Colon (tissue), 2 donors: ENCODE data around the gene CALN1.
"Not testable (repeated sequence)": the region's sequence is repeated elsewhere in the genome, so short reads cannot be mapped to it uniquely, and the experiment has no call there.

Source experiments
- FAIRE-seq: peaks from 2 replicates; lab custom pipeline; 2012; peaks lifted over from hg19 to GRCh38; lab: Jason Lieb, UNC
- donor health status: control.
- donor health status: control.

The CALN1 gene

DNA sequence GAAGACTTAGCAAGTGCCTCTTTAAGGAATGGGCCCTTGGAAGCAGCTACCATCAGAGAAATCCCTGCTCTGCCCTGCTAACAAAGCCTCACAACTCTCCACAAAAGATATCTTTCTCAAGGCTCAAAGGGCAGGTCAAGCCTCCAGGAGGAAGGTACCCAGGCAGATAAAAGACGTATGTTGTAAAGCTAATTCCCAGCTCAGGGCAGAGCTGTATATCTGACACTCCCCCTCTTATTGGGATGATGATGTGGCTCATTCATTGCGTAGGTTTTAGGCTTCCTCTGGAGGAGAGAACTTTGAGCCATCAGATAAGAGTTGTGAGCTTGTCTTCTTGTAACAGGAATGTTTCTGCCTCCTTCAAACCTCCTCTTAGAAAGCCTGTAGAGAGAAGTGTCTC lies 145.4 kb downstream of the CALN1 start:
- no peak for FAIRE-seq

DNA sequence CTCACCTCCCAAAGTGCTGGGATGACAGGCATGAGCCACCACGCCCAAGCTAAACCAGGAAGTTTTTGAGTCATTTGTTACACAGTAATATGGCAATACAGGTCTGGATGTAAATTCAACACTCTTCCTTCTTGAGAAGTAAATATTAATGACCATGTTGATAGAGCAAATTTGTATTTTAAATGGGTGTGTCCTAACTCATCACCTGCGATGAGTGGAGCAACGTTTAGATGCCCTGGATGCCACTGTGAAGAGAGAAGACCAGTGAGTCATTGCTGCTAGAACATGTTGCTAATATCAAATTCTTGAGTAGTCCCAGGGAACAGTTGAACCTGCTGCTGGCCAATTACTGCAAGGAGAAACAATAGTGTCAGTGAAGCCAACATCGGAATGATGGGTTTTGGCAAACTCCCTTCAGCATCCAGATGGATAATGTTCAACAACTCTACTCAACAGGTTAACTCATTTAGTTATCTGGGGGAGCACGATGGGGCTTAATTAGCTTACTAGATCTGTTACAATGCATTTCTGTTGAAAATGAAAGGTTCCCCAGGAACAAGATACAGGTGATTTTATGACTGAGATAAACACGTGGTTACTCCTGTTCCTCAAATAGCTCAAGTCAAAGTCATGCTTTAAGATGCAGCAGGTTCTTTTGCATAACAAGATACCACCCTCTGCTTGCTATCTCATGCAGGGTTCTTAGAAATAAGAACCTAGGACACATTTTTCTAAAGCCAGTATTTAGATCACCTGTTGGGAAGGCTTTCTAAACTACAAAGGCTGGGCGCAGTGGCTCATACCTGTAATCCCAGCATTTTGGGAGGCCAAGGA lies 146.8 kb downstream of the CALN1 start:
- FAIRE-seq, result no peak

DNA sequence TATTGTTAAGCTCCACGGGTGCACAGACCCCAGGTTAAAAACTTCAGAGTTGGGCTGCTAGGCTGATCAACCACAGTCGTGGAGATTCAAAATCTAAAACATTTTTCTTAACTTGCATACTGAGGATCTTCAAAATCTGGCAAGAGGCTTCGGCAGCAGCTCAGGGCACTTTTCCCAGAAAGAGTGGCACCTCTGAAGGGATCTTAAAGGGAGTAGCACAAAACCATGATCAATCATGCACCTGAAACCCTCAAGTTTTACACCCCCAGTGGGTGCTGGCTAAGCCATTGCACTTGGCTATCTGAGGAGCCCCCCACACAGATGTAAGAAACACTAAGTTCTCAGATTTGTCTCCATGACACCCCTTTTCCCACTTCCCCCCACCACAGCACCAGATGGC lies 151.7 kb downstream of the CALN1 start:
- FAIRE-seq, result no peak

DNA sequence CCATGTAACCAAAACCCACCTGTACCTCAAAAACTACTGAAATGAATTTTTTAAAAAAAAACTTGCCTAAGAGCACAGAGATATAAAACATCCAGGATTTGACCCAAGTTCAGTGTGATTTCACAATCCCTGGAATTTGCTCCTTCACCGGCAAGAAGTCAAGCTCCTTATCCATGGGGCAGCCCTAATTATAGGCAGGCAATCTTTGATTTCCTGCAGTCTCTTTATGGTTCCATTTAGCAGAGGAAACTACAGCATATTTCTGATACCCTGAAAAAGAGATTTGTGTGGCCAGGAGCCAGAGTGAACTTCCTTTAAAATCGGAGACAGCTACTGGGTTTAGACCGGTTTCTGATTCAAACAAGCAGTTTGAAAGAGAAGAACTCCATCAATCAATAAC lies 154.1 kb downstream of the CALN1 start:
- FAIRE-seq, result no peak

DNA sequence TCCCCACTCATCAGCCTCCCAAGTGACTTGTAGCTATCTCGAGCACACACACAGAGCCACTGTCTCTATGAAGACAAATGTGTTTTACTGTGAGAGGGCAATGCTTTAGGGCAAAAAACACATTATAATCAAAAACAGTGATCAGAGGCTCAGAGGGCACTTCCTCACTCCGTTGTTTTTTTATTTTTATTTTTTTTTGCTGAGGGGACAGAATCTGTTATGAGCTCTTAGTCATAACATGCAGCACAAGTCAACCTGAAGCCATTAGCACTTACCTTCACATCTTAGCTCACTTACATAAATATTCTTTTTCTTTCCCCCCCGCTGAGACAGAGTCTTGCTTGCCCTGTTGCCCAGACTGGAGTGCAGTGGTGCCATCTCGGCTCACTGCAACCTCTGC lies 157.7 kb downstream of the CALN1 start:
- FAIRE-seq, result no peak

DNA sequence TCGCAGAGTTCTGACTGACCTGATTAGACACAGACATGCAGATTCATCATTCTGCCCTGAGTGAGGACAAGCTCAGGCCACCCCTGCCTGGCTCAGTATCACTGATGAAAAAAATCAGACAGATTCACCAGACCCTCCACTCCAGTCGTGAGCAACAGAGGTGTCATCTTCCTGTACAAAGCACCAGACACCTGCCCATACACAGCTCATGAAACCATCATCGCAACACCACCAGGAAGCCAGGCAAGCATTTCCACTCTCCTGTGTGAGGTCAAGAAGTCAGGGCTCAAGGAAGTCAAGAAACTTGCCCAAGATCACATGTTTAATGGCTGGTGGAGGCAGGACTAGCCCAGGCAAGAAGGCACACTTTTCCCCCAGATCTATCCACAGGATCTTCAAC lies 163.0 kb downstream of the CALN1 start:
- FAIRE-seq, result no peak

DNA sequence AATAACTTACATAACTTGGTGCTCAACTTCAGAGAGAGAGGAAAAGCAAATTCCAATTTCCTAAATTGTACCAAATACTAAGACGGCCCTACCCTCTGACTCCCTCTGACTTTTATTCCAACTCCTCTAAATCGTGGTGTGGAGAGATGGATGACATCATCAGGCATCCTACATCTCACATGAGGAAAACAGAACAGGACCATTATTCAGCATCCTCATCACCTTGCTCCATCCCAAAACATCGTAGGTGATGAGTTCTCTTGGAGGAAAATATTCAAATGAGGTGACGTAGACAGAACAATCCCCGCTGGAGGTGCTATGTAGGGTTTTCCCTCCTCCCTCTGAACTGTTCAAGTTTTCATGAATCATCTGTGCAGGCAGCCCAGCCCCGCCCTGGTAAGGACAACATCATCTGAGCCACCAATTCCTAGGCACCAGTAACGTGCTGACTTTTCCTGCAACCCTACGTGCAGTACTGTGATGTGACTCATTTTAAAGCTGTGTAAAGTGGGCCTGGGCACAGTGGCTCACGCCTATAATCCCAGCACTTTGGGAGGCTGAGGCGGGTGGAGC lies 167.2 kb downstream of the CALN1 start:
- FAIRE-seq, result no peak

DNA sequence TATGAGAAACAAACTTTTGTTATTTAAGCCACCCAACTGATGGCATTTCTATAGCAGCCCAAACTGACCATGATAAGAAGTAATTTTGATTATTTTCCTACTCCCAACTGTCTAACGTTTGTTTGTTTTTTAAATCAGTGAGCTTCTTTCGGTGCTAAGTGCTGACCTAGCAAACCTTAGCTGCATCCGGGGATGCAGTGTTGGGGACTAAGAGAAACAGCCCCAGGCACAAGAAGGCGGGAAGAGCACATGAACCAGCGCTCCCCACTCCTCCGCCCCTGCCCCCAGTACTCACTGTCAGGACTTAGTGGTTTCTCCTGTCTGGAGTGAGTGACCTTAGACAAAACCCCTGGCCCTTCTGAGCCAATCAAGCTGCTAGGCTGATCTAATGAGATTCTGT lies 168.8 kb downstream of the CALN1 start:
- FAIRE-seq, result no peak

DNA sequence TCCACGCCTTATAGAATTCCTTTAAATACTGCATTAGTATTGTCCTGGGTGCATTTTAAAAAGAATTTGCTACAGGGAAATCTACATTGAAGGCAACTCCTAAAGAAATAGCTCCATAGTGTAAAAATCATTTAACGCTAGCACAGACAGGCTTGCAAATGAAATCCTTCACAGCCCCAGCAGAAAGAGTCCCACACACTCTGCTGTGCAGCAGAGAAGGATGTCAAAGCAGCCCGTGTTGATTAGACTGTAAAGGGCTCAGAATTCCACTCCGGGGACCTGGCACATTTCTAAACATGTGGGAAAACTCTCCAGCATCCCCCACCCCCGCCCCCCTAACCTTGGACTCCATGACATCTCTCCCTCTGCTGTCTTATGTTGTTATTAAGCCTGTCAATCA lies 176.8 kb downstream of the CALN1 start:
- FAIRE-seq, result no peak

DNA sequence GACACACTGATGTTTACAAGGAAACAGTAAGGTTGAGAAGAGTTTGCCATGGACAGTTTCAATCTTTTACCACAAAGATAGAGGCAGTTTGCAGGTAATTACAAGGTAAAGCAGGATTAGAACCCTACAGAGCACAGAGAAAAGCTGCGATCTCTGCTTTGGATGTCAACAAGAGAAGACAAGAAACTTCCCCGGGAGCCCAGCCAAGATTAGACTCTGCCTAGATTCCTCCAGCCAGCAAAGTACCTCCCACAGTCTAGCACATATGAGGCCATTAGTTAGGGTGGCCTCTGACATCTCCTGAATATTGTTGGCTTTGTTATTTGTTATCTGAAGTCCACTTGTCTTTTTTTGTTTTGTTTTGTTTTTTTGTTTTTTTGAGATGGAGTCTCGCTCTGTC lies 178.1 kb downstream of the CALN1 start:
- FAIRE-seq, result no peak

DNA sequence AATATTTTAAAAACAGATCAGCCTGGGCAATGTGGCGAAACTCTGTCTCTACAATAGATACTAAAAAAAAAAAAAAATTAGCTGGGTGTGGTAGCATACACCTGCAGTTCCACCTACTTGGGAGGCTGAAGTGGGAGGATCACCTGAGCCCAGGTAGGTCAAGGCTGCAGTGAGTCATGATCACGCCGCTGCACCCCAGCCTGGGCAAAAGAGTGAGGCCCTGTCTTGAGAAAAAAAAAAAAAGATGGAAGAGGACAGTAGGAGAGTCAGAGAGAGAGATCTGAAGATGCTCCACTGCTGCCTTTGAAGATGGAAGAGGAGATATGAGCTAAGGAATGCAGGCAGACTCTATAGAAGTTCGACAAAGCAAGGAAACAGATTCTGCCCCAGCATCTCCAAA lies 181.9 kb downstream of the CALN1 start:
- no peak for FAIRE-seq

DNA sequence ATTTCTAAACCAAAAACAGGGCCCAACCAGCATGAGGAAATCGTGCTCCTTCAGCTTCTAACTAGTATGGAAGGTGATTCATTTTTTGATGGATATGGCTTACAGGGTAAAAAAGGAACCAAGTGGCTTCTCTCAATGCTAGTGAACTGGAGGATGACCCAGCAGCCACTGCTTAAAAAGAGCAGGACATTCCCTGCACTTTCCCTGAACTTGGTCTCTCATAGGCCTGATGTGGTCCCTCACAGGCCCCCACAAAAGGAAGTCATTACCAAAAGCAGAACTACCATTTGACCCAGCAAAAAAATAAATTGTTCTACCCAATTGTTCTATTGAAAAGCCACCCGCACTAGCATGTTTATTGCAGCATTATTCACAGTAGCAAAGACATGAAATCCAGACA lies 188.8 kb downstream of the CALN1 start:
- FAIRE-seq, result no peak

DNA sequence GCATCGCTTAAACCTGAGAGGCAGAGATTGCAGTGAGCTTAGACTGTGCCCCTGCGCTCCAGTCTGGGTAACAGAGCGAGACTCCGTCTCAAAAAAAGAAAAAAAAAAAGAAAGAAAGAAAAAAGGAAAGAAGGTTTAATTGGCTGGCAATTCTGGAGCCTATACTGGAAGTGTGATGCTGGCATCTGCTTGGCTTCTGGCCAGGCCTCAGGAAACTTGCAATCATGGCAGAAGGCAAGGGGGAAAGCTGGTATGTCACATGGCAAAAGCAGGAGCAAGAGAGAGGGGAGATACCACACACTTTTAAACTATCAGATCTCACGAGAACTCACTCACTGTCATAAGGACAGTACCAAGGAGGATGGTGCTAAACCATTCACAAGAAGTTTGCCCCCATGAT lies 190.0 kb downstream of the CALN1 start:
- no peak for FAIRE-seq

DNA sequence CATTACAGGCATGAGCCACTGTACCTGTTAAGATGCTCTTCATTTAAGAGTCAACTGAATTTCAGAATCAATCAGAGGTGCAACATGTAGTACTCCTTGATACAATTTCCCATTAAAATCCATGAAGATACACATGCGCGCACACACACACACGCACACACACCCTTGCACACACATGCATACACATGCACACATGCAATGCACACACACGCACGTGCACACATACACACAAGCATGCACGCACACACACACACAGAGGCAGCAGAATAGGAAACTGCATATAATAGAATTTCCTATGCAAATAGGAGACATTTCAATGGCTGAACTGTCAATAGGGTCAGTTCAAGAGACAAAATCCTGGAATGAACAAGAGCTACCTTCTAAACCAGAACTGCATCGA lies 192.6 kb downstream of the CALN1 start:
- no peak for FAIRE-seq

DNA sequence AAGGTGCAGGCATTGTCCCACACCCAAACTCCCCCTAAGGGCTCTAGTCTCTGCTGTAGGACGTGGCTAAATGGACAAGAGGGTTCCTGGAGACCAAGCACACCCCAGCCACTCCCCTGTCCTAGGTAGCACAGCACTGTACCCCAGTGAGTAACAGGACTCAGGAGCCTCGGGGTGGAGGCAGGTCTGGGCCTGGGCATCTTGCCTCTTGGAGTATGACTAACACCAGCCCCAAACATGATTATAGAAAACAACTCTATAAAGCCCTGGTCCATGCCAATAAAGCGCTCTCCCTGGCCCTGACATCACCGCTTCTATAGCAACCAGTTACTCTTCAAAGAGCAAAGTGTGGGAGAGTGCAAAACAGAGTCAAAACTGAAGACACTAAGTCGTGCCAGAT lies 195.0 kb downstream of the CALN1 start:
- no peak for FAIRE-seq

DNA sequence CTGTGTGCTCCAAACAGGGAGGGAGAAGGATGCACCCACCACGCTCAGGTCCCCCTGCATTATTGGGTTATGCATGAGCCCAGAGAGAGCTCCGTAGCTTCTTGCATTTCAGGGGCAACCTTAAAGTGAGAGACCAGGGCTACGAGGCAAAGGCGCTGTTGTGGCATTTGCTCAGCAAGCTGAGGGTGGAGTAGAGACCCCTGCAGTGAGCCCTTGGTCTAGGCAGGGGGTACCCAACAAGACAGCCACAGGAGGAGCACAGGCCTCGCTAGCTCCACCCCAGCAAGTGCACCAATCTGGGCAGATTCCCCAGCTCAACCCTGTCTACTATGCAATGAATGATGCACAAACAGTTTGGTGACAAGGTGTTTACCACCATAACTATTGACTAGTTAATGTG lies 198.4 kb downstream of the CALN1 start:
- FAIRE-seq, result no peak

DNA sequence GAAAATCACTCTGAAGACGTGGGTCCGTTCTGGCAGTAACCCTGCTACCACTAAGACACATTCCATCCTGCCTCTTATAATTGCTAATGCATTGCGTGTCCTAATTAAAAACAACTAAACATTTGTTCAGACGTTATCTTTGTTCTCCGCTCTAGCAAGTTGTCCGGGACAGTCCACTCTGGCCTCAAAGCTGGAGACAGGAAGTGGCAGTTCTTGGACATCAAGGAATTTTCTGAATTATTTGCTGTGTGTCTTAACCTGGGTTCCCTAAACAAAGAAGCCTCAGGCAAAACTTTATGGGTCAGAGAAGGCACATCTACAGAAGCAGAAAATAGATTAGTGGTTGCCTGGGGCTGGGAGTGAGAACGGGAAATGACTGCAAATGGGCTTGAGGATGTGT lies 199.1 kb downstream of the CALN1 start:
- no peak for FAIRE-seq

DNA sequence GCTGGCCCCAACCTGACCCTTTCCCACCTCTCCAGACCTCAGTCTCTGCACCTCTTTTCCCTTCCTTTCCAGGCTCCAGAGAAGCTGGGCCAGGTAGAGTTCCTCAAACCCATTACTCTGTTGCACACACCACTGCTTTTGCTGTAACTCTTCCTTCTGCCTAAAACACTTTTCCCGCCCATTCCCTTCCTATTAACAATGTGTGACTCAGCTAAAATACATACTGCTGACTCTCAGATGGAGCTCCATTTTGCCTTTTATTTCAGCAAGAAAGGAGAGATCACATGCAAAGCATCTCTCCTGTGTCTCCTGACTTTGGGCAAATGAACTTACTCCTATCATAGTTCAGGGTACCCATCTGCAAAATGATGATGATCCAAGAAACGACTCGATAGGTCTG lies 201.0 kb downstream of the CALN1 start:
- no peak for FAIRE-seq

DNA sequence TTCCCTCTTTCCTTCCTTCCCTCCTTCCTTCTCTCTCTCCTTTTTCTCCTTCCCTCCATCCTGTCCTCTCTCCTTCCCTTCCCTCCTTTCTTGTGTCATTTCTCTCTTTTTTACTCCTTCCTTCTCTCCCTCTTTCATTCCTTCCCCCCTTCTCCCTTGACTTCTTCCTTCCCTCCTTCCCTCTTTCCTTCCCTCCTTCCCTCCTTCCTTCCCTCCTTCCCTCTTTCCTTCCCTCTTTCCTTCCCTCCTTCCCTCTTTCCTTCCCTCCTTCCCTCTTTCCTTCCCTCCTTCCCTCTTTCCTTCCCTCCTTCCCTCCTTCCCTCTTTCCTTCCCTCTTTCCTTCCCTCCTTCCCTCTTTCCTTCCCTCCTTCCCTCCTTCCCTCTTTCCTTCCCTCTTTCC lies 203.1 kb downstream of the CALN1 start:
- FAIRE-seq, result not testable (repeated sequence)

DNA sequence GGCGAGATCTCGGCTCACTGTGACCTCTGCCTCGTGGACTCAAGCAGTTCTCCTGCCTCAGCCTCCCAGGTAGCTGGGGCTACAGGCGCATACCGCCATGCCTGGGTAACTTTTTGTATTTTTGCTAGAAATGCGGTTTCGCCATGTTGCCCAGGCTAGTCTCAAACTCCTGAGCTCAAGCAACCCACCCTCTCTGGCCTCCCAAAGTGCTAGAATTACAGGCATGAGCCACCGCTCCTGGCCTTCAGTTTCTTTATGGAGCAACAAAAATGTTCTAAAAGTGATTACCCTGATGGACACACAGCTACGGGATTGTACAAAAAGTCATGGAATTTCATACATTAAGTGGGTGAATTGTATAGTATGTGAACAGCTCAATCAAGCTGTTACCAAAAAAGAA lies 216.0 kb downstream of the CALN1 start:
- no peak for FAIRE-seq

DNA sequence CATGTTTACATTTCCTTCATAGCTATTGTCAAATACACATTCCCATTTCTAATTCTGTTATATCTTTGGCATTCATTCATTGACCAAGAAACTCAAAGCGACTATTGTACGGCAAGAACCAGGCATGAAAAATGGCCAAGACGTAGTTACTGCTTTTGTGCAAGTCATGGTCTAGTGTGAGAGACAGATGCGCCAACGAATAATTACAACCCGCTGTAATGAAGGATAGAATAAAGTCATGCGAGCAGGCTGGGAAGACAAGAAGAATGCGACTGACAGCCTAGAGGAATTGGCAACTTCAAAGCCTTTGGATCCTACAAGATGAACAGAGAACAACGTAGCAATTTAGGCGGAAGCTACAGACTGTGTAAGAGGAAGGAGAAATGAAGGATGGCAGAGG lies 221.2 kb downstream of the CALN1 start:
- FAIRE-seq, result no peak

DNA sequence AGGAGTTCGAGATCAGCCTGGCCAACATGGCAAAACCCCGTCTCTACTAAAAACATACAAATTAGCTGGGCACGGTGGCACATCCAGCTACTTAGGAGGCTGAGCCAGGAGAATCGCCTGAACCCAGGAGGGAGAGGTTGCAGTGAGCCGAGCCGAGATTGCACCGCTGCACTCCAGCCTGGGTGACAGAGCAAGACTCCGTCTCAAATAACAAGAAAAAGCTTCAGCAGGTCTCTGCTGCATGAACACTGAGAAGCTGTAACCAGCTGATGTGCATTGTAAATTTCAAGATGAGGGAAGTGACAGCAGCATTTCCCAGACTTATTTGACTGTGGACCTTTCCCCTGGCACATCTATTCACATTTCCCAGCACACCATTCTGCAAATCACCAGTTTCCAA lies 222.0 kb downstream of the CALN1 start:
- no peak for FAIRE-seq

DNA sequence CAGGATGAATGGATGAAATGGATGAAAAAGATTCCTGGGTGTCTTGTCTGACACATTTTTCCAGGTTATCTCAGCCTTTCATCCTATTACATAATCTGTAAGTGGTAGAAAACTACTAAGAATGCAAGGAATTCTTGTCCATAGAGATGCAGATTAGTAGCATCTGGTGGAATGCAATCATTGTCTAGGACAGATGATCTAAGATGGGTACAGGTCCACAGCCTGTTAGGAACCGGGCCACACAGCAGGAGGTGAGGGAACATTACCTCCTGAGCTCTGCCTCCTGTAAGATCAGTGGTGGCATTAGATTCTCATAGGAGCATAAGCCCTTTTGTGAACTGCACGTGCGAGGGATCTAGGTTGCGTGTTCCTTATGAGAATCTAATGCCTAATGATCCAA lies 225.0 kb downstream of the CALN1 start:
- no peak for FAIRE-seq

DNA sequence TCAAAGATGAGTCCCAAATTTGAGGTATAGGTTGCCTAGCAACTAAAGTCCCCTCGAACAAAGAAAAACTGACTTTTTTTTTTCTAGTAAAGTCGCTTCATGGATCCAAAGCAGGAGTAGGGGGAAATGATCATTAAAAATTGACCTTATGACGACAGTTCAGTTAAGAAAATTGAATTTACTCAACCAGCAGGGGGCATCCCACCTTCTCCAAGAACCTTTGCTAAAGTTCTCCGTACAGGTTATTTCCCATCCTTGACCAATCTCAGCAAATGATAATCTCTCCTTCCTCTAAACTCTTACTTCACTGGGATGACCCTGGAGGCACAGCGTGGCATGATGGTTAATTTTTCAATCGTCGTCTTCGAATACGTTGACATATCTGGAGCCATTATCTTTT lies 228.3 kb downstream of the CALN1 start:
- FAIRE-seq, result no peak
